HepG2 (cell line): ENCODE measurements around the gene CES3. TPM values are rescaled to one million over a fixed set of nuclear protein-coding genes. Genes with fewer than 3 reads are reported as not detected.

Experiments used
- BCL6 ChIP-seq: IDR thresholded peaks from 2 replicates; pipeline ENCODE4 v1.6.1; 2016; ENCODE audit warnings: missing genetic modification reagents, missing compliant biosample characterization
- CENPT ChIP-seq: sonication (generic); formaldehyde crosslinking; IDR thresholded peaks from 2 replicates; pipeline ENCODE4 v1.8.0; 2022; ENCODE audit warnings: low read depth, mild to moderate bottlenecking, moderate library complexity, missing genetic modification reagents
- EHMT2 ChIP-seq: fragments of 200-600 bp; sonication (generic); IDR thresholded peaks from 2 replicates; pipeline ENCODE4 v1.7.0; 2017; ENCODE audit warnings: antibody characterized with exemption, low read depth, low read length, borderline replicate concordance
- GABPB1 ChIP-seq: IDR thresholded peaks from 2 replicates; pipeline ENCODE4 v1.6.1; 2016; ENCODE audit warnings: mild to moderate bottlenecking, missing genetic modification reagents, moderate library complexity, missing compliant biosample characterization
- HMG20A ChIP-seq: IDR thresholded peaks from 2 replicates; pipeline ENCODE4 v1.6.1; 2016; ENCODE audit warnings: borderline replicate concordance
- KAT7 ChIP-seq: IDR thresholded peaks from 2 replicates; pipeline ENCODE4 v1.6.1; 2018; ENCODE audit warnings: borderline replicate concordance, missing compliant biosample characterization
- MIER3 ChIP-seq: IDR thresholded peaks from 2 replicates; pipeline ENCODE4 v1.6.1; 2016; ENCODE audit warnings: missing compliant biosample characterization, borderline replicate concordance
- NFATC3 ChIP-seq: sonication (generic); formaldehyde crosslinking; IDR thresholded peaks from 2 replicates; pipeline ENCODE4 v1.5.1; 2020; ENCODE audit warnings: mild to moderate bottlenecking, missing genetic modification reagents
- NPAS2 ChIP-seq: sonication (generic); formaldehyde crosslinking; IDR thresholded peaks from 2 replicates; pipeline ENCODE4 v1.8.0; 2022; ENCODE audit warnings: mild to moderate bottlenecking, missing genetic modification reagents, borderline replicate concordance
- TBP ChIP-seq: sonication (generic); formaldehyde crosslinking; IDR thresholded peaks from 2 replicates; pipeline ENCODE4 v1.5.0; 2020; ENCODE audit warnings: missing genetic modification reagents
- TGIF2 ChIP-seq: IDR thresholded peaks from 2 replicates; pipeline ENCODE4 v1.6.1; 2016; ENCODE audit warnings: control low read depth, missing compliant biosample characterization
- ZFAT ChIP-seq: sonication (generic); formaldehyde crosslinking; conservative IDR thresholded peaks from 2 replicates; pipeline ENCODE4 v1.8.1; 2023; ENCODE audit warnings: missing genetic modification reagents, inconsistent platforms
- ZFP1 ChIP-seq: IDR thresholded peaks from 2 replicates; pipeline ENCODE4 v1.6.1; 2016
- ZFP37 ChIP-seq: sonication (generic); formaldehyde crosslinking; IDR thresholded peaks from 2 replicates; pipeline ENCODE4 v1.4.0; 2020; ENCODE audit warnings: missing genetic modification reagents, borderline replicate concordance
- ZNF33B ChIP-seq: sonication (generic); formaldehyde crosslinking; IDR thresholded peaks from 2 replicates; pipeline ENCODE4 v1.5.1; 2020; ENCODE audit warnings: mild to moderate bottlenecking, missing genetic modification reagents
- ZNF550 ChIP-seq: sonication (generic); formaldehyde crosslinking; IDR thresholded peaks from 2 replicates; pipeline ENCODE4 v1.4.0; 2020; ENCODE audit warnings: mild to moderate bottlenecking, missing genetic modification reagents, borderline replicate concordance
- ZNF562 ChIP-seq: sonication (generic); formaldehyde crosslinking; IDR thresholded peaks from 2 replicates; pipeline ENCODE4 v1.8.0; 2022; ENCODE audit warnings: missing genetic modification reagents, borderline replicate concordance
- ZNF775 ChIP-seq: sonication (generic); formaldehyde crosslinking; IDR thresholded peaks from 2 replicates; pipeline ENCODE4 v1.4.0; 2020; ENCODE audit warnings: missing genetic modification reagents, mild to moderate bottlenecking, moderate library complexity, borderline replicate concordance
- polyA plus RNA-seq, 8 experiments: library from polyadenylated mRNA; depleted of rRNA in 3 of 8; stranded (reverse) in 7 of 8; unstranded in 1 of 8; fragments of >200 nt; fragmentation: Illumina TruSeq in 4 of 8; extraction: Trizol in 4 of 8; gene quantifications; 2 replicates each; pipeline versions ENCODE4 v1.2.1 to v1.2.3, GENCODE V29; 2011 to 2016; ENCODE audit warnings: low read depth in 4 of 8, missing spikeins in 1 of 8, mixed read lengths in 1 of 8; ENCODE audit not compliant: insufficient read depth in 1 of 8
- total RNA-seq, 5 experiments: library from RNA; depleted of rRNA; stranded (reverse); fragments of >200 nt; fragmentation: Illumina TruSeq; extraction: Trizol; gene quantifications; 2 replicates each; pipeline ENCODE4 v1.2.3, GENCODE V29; 2016; ENCODE audit warnings: low read depth in 1 of 5
- TF ChIP-seq, protein P1 (sequence below): sonication (generic); formaldehyde crosslinking; IDR thresholded peaks from 2 replicates; pipeline ENCODE4 v1.5.0; 2020; ENCODE audit warnings: mild to moderate bottlenecking, missing genetic modification reagents, borderline replicate concordance
- TF ChIP-seq, protein P2 (sequence below): sonication (generic); formaldehyde crosslinking; IDR thresholded peaks from 2 replicates; pipeline ENCODE4 v1.4.0; 2020; ENCODE audit warnings: missing genetic modification reagents, low read depth, mild to moderate bottlenecking, borderline replicate concordance
- TF ChIP-seq, protein P3 (sequence below): sonication (generic); formaldehyde crosslinking; IDR thresholded peaks from 2 replicates; pipeline ENCODE4 v1.8.1; 2023; ENCODE audit warnings: missing genetic modification reagents, inconsistent platforms, borderline replicate concordance
- TF ChIP-seq, protein P4 (sequence below): sonication (generic); formaldehyde crosslinking; IDR thresholded peaks from 2 replicates; pipeline ENCODE4 v1.4.0; 2020; ENCODE audit warnings: missing genetic modification reagents
- TF ChIP-seq, protein P5 (sequence below): sonication (generic); formaldehyde crosslinking; IDR thresholded peaks from 2 replicates; pipeline ENCODE4 v1.5.0; 2020; ENCODE audit warnings: missing genetic modification reagents, mild to moderate bottlenecking, borderline replicate concordance

Gene CES3
- total and polyA plus RNA-seq, 2 of the 13 experiments (the other 11 are each of a cell fraction or from before 2014, with no cell fraction given) = 6.6 to 17.4 TPM

DNA sequence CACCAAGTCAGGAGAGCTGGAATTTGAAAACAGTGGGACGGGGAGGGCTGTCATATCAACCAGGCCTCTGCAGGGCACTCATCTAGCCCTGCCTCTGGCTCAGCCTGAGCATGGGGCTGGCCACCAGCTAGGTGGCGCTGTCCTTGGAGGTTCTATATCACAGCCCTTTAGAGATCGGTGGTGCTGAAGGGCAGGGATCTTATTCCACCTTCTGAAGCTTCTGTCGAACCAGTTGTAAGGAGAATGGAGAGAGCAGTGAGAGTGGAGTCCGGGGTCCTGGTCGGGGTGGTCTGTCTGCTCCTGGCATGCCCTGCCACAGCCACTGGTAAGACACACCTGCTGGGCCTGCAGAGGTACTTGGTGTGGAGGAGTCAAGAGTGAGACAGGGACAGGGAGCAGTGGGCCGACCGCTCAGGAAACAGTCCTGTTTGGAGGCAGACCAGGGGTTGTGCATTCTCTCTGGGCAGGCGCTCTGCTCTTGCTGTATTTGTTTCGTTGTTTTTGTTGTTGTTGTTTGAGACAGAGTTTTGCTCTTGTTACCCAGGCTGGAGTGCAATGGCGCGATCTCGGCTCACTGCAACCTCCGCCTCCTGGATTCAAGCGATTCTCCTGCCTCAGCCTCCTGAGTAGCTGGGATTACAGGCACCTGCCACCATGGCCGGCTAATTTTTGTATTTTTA is at the start of gene CES3 (continued):
- TF ChIP-seq, protein P1, sequence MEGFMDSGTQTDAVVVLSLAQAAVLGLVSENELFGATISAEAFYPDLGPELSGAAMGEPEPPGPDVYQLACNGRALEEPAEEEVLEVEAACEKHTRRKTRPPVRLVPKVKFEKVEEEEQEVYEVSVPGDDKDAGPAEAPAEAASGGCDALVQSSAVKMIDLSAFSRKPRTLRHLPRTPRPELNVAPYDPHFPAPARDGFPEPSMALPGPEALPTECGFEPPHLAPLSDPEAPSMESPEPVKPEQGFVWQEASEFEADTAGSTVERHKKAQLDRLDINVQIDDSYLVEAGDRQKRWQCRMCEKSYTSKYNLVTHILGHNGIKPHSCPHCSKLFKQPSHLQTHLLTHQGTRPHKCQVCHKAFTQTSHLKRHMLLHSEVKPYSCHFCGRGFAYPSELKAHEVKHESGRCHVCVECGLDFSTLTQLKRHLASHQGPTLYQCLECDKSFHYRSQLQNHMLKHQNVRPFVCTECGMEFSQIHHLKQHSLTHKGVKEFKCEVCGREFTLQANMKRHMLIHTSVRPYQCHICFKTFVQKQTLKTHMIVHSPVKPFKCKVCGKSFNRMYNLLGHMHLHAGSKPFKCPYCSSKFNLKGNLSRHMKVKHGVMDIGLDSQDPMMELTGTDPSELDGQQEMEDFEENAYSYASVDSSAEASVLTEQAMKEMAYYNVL (CRISPR knock-in tag) = 0 out of 2 replicates have a peak, but pooled peaks have one; percentile 33
- 0 out of 2 replicates have a peak, but pooled peaks have one; percentile 12 for TF ChIP-seq GABPB1
- no peak for TF ChIP-seq NPAS2
- no peak for TF ChIP-seq ZFAT (CRISPR knock-in tag)
- TF ChIP-seq ZNF562 (CRISPR knock-in tag) = no peak
- TF ChIP-seq, protein P2, sequence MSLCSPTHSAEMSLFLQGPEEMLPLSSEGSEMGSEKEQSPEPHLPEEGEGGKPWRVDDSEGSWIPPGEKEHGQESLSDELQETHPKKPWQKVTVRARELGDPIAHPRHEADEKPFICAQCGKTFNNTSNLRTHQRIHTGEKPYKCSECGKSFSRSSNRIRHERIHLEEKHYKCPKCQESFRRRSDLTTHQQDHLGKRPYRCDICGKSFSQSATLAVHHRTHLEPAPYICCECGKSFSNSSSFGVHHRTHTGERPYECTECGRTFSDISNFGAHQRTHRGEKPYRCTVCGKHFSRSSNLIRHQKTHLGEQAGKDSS = peak; percentile 74; the same call in 1 of the 2 replicates
- TF ChIP-seq ZNF775 (CRISPR knock-in tag) = no peak
- peak; percentile 84; the same call in 1 of the 2 replicates for TF ChIP-seq MIER3 (CRISPR knock-in tag)
- TF ChIP-seq KAT7 (CRISPR knock-in tag) = peak; percentile 59; the same call in 1 of the 2 replicates
- no peak for TF ChIP-seq ZNF550 (CRISPR knock-in tag)
- peak; percentile 31; the same call in 1 of the 2 replicates for TF ChIP-seq ZFP37 (CRISPR knock-in tag)
- TF ChIP-seq, protein P3, sequence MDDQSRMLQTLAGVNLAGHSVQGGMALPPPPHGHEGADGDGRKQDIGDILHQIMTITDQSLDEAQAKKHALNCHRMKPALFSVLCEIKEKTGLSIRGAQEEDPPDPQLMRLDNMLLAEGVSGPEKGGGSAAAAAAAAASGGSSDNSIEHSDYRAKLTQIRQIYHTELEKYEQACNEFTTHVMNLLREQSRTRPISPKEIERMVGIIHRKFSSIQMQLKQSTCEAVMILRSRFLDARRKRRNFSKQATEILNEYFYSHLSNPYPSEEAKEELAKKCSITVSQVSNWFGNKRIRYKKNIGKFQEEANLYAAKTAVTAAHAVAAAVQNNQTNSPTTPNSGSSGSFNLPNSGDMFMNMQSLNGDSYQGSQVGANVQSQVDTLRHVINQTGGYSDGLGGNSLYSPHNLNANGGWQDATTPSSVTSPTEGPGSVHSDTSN (CRISPR knock-in tag) = 0 out of 2 replicates have a peak, but pooled peaks have one; percentile 49
- TF ChIP-seq, protein P4, sequence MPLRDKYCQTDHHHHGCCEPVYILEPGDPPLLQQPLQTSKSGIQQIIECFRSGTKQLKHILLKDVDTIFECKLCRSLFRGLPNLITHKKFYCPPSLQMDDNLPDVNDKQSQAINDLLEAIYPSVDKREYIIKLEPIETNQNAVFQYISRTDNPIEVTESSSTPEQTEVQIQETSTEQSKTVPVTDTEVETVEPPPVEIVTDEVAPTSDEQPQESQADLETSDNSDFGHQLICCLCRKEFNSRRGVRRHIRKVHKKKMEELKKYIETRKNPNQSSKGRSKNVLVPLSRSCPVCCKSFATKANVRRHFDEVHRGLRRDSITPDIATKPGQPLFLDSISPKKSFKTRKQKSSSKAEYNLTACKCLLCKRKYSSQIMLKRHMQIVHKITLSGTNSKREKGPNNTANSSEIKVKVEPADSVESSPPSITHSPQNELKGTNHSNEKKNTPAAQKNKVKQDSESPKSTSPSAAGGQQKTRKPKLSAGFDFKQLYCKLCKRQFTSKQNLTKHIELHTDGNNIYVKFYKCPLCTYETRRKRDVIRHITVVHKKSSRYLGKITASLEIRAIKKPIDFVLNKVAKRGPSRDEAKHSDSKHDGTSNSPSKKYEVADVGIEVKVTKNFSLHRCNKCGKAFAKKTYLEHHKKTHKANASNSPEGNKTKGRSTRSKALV (CRISPR knock-in tag) = no peak
- 0 out of 2 replicates have a peak, but pooled peaks have one; percentile 66 for TF ChIP-seq ZNF33B (CRISPR knock-in tag)
- TF ChIP-seq EHMT2 = no peak
- no peak for TF ChIP-seq ZFP1
- peak; percentile 69; the same call in 1 of the 2 replicates for TF ChIP-seq TGIF2 (CRISPR knock-in tag)
- 0 out of 2 replicates have a peak, but pooled peaks have one; percentile 11 for TF ChIP-seq HMG20A (CRISPR knock-in tag)
- no peak for TF ChIP-seq NFATC3 (CRISPR knock-in tag)
- TF ChIP-seq TBP (CRISPR knock-in tag) = no peak
- TF ChIP-seq, protein P5, sequence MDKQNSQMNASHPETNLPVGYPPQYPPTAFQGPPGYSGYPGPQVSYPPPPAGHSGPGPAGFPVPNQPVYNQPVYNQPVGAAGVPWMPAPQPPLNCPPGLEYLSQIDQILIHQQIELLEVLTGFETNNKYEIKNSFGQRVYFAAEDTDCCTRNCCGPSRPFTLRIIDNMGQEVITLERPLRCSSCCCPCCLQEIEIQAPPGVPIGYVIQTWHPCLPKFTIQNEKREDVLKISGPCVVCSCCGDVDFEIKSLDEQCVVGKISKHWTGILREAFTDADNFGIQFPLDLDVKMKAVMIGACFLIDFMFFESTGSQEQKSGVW = no peak
- no peak for TF ChIP-seq CENPT (CRISPR knock-in tag)
- no peak for TF ChIP-seq BCL6
